Heart left ventricle (tissue), 13 donors: ENCODE results near the gene AKAP6.

ENCODE experiments used
- CTCF ChIP-seq, 12 donors: fragments of 200-600 bp; sonication (generic) in 4 of 12; IDR thresholded peaks; one replicate each; pipeline versions ENCODE4 v1.5.0 to v1.8.0; 2018 to 2022; ENCODE audit warnings: antibody characterized with exemption in 12 of 12, mild to moderate bottlenecking in 5 of 12
- POLR2A ChIP-seq, 2 donors: fragments of 450-650 bp; IDR thresholded peaks; one replicate each; pipeline ENCODE4 v1.6.1; 2017; ENCODE audit warnings: antibody characterized with exemption in 2 of 2, mild to moderate bottlenecking in 2 of 2, moderate library complexity in 2 of 2
- donor health status: ischemic (EF 13 %, LVEDD 7.1; RV severe dilation, severe dysfunction).
- donor health status: DM: no; HTN: yes; CAD: no.
- donor health status: DM: no; HTN: no; CAD: no.
- donor health status: ischemic (EF 25% LVEDD 6.9; RV normal size, moderate dysfunction).
- donor health status: ischemic (EF 25% LVEDD 5.7; RV mildly dilated, moderate dysfunction).
- donor health status: ischemic (EF 35%, LVEDD 5.7; RV mildly dilated, moderate dysfunction).
- donor health status: nonischemic (EF 11% LVEDD 7.7; RV severe dilation, severe dysfunction).
- donor health status: DM: yes; HTN: yes; CAD: no.
- donor health status: PGD.
- donor health status: ischemic (EF 29% LVEDD 5.4; RV normal size, mild dysfunction).
- donor health status: nonischemic (EF 23%, LVEDD 6.1; RV moderate dilation, normal function).

- no peak for TF ChIP-seq CTCF (IDR thresholded peaks at IDR 0.05)
- no peak for TF ChIP-seq POLR2A (IDR thresholded peaks at IDR 0.05)
These were observed 485.6 kb downstream of the AKAP6 start for GRCh38 chr14:32814721-32815120.
